ENCODE results near the gene THRB.

THRB gene

DNA sequence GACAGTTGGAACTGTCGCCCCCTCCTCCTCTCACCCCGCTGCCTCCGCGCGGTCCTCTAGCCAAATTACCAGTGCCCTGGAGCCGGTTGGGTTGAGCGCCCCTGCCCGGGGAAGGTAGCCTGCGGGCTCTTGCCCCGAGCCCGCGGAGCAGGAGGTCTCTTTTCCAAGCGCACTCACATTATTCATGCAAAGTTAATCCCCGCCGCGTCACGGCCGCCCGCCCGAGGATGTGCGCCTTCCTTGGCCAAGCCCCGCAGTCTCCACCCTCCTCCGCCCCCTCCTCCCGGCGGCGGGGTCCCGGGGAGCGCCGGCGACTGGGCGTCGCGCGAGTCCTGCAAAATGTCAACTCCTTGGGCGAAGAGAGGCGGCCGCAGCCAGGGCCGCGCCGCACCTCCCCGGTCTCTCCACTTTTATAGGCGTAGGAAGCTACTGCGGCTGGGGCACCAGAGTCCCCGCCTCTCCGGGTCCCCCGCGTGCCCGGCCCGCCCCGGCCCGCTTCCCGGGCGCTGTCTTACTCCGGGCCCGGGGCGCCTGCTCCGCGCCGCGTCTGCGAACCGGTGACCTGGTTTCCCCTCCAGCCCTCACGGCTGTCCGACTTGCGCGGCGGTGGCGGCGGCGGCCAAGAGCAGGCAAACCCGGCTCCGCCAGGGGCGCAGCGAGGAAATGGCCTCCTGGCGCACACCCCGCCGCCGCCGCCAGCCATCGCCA is at the start of gene THRB:
Gene THRB, minus strand, starts transcription at position 233 of the 708 bp plus-strand sequence.
- DNase-seq (ENCODE audit: low read depth), result peak; percentile 62

DNA sequence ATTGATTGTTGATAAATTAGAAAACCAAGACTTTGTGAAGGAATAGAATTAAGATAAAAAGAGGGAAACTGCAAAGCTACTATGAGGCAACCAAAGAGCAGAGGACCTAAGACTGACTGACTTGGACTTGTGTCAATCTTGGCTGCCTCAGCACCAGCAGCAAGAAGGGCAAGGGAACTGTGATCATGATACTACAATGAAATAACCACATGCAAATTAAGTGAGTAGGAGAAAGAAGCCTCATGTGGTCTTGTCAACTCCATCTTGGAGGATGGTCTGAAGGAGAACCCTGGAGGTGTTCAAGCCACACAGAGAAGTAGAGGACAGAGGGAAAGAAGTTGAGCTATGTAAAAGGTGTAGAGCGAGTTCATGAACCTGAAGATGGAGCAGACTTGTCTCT is 47.3 kb upstream of the THRB start:
- DNase-seq (ENCODE audit: low read depth), result no peak

- no peak for DNase-seq (ENCODE audit: low read depth)
Measured at GRCh38 chr3:24540821-24541220, 46.2 kb upstream of the THRB start.

GRCh38 chr3:24539699-24540098 is 45.0 kb upstream of the THRB start:
- no peak for DNase-seq (ENCODE audit: low read depth)

- DNase-seq (ENCODE audit: low read depth), result no peak
Measured at GRCh38 chr3:24538891-24539290, 44.2 kb upstream of the THRB start.

DNA sequence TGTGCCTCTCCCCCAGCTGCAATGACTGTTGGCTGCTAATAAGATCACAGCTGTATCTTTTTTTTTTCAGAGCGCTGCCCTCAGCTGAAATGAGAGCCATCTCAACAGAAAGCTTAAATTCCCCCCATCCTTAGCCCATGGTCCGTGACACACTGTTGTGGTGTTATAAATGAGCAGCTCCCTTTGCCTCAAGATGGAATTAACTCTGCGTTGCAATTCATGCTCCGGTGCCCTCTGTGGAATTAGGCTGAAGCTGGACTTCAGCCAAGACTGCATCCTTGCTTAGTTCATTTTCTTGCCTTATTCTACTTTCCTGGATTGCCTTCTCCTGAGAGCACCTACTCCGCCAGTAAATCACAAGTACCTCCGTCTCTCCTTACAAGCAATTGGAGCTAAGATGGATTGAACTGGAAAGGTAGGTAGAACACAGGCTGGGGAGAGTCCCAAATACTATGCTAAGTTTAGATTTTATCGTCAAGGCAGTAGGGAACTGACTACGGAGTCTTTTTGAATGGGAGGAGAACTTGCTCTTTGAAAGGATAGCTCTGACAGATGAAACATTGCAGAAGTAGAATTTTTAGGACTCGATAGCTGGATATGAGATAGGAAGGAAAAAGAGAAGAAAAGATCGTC is 39.0 kb upstream of the THRB start:
- no peak for DNase-seq (ENCODE audit: low read depth)

GRCh38 chr3:24530471-24530870 is 35.8 kb upstream of the THRB start:
- no peak for DNase-seq (ENCODE audit: low read depth)

GRCh38 chr3:24529210-24529609 is 34.6 kb upstream of the THRB start:
- DNase-seq (ENCODE audit: low read depth), result no peak

DNA sequence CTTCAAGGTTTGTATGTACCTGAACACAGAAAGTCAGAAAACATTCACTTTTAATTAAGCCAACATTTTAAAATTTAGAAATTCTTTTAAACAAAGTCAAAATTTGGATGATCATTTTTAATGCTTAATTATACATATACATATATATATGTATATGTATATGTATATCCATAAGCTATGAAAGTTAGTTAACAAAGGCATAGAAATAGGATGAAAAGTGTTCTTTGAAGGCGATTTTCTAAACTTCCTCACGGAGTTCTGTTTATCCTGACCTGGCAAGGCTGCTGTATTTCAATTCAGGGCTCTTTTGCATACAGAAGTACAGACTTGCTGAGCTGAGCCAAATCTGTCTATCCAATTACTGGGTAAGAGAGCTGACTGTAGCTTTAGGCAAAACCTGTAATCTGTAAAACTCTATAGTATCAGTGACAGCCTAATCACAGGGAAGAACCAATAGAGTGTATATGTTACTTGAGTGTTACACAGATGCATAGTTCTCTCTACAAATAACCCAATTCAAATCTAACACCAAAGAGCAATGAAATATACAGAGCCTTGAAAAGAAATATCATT is 32.1 kb upstream of the THRB start:
- no peak for DNase-seq (ENCODE audit: low read depth)

- no peak for DNase-seq (ENCODE audit: low read depth)
Measured at GRCh38 chr3:24525557-24525956, 30.9 kb upstream of the THRB start.

- no peak for DNase-seq (ENCODE audit: low read depth)
Measured at GRCh38 chr3:24525022-24525421, 30.4 kb upstream of the THRB start.

DNA sequence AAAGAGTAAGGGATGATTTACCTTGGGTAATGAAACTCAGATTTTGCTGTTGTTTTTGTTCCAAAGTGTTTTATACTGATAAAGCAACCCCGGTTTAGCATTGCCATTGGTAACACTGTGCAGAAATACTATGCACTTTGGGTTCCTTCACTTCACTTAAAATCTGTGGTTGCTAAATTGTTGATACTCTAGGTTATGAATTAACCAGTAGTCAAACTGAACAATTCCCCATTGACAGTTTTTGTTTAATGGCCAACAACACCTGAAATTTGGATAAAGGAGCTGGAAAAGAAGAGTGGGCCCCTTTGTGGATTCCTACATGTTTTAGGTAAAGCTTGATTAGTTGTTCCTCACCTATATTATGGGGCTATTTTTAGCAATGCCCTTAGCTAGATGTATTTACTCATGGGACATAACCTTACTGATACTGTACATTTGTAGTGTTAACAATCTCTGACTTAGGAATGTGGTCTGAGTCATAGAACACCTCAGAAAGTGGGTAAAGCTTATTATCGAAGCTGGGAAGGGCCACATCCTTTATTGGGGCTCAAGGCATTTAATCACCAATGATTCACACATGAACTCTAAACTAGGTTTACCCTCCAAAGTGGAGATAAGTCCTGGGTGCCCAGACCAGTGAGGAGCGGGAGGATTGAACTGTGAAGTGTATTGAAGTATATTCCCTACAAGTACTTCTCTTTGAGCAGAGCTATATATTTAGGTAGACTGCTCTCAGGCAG is 29.5 kb upstream of the THRB start:
- DNase-seq (ENCODE audit: low read depth), result no peak

DNA sequence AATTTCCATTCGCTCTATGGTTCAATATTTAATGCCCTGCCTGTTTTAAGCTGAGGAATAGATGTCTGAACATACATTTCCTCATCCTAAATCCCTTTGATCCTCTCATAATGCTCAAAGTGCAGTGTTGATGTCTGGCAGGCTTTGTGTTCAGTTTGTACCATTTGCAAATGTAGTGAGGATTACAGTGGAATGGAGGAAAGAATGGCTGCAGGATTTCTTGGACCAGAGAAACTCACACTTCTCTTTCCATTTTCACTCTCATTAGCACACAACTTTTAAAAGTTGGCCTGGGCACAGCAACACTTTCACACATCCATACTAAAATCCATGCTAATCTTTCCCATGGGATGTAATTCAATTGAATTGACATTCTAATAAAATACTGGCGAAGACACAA is 28.6 kb upstream of the THRB start:
- DNase-seq (ENCODE audit: low read depth), result no peak

- DNase-seq (ENCODE audit: low read depth), result no peak
Measured at GRCh38 chr3:24522146-24522579, 27.5 kb upstream of the THRB start.

GRCh38 chr3:24521420-24522145 is 26.9 kb upstream of the THRB start:
- peak; percentile 34 for DNase-seq (ENCODE audit: low read depth)

GRCh38 chr3:24520976-24521419 is 26.3 kb upstream of the THRB start:
- DNase-seq (ENCODE audit: low read depth), result peak; percentile 36

DNA sequence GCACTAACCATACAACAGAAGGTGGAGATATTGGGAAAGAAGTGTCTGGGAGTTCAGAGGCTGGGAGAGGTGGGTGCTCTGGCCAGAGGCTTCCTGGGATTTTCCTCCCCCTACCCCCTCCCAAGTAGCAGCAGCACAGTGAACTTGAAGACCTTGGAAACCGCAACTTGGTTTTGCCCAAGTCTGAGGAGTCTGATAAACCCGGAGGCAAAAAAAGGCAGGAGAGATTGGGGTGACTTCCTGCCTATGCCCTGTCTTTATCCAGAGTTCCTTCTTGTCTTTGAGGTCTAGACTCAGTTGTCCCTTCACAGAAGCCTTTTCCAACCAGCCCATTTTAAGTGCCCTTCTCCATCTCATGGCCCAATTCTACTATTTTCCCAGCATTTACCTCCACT is 25.4 kb upstream of the THRB start:
- DNase-seq (ENCODE audit: low read depth), result no peak

GRCh38 chr3:24519368-24520100 is 24.9 kb upstream of the THRB start:
- DNase-seq (ENCODE audit: low read depth), result no peak

GRCh38 chr3:24518990-24519367 is 24.3 kb upstream of the THRB start:
- DNase-seq (ENCODE audit: low read depth), result no peak

- DNase-seq (ENCODE audit: low read depth), result no peak
Measured at GRCh38 chr3:24514119-24514518, 19.5 kb upstream of the THRB start.

DNA sequence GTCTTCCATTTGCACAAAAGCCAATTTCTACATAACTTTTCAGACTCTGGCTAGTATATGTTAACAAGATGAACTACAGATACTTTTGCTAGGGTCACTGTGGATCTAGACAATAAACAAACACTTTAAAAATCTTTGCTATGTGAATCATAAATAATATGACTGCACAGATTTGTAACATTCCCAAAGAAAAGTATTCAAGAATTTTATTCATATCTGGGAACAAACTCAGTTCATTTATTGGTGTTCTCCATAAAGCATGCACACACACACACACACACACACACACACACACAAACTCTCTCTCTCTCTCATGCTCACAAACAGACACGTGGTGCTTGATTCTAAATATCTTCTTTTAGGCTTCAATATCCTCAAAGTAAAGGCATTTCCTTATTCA is 18.8 kb upstream of the THRB start:
- DNase-seq (ENCODE audit: low read depth), result peak; percentile 76

Data from fibroblast of gingiva (primary cell).